GM12878 (cell line): Measurements from ENCODE around the gene PXT1. TPM values are rescaled to one million over a fixed set of nuclear protein-coding genes. Genes with fewer than 3 reads are reported as not detected.

Experiments used
- ATAC-seq: fragments of 200-7000 bp; cut with Tn5 transposase; 3 replicates; pipeline ENCODE4 v1.9.1; 2020; ENCODE audit warnings: mild to moderate bottlenecking, moderate library complexity
- BruUV-seq: library from RNA; stranded (reverse); fragments of 400-500 nt; replicated peaks from 2 replicates; lab custom pipeline; 2021; lab: Mats Ljungman, UMichigan
- CTCF ChIA-PET: fragments of 300-600 bp; sonication (Branson Sonifier 250); formaldehyde crosslinking; extraction: SDS; loops from one replicate; lab custom pipeline; 2021; ENCODE audit warnings: inconsistent platforms; lab: Yijun Ruan, JAX
- POLR2A ChIA-PET: fragments of 350-600 bp; formaldehyde crosslinking; extraction: SDS; loops from one replicate; lab custom pipeline; 2021; ENCODE audit warnings: inconsistent platforms; lab: Charles Lee
- RAD21 ChIA-PET: fragments of 300-600 bp; sonication (Branson Sonifier 250); formaldehyde crosslinking; loops from one replicate; lab custom pipeline; 2023; ENCODE audit warnings: antibody characterized with exemption; ENCODE audit not compliant: unreplicated experiment; lab: Charles Lee
- SMC1A ChIA-PET: fragments of 300-600 bp; sonication (Branson Sonifier 250); formaldehyde crosslinking; loops from one replicate; lab custom pipeline; 2023; ENCODE audit not compliant: unreplicated experiment, uncharacterized antibody; lab: Charles Lee
- DNase-seq: peaks from one replicate; pipeline ENCODE4 v3.0.0-alpha.2; 2011; ENCODE audit warnings: low read depth, low spot score
- FAIRE-seq: peaks from 3 replicates; lab custom pipeline; 2011; peaks lifted over from hg19 to GRCh38; lab: Jason Lieb, UNC
- H2AFZ ChIP-seq: 2 replicates; pipeline ENCODE4 v1.6.0; 2011; ENCODE audit warnings: low read depth, low read length, control low read depth; ENCODE audit not compliant: control insufficient read depth
- H3K27ac ChIP-seq: 2 replicates; pipeline ENCODE4 v1.5.1; 2011; ENCODE audit warnings: control low read depth; ENCODE audit not compliant: control insufficient read depth, insufficient read depth
- H3K27me3 ChIP-seq, 2 experiments: replicated peaks in 1 of 2; 2 replicates each; pipeline versions ENCODE4 v1.6.0 to v1.6.1; 2011; ENCODE audit warnings: low read length in 1 of 2; ENCODE audit not compliant: control insufficient read depth in 2 of 2, insufficient read depth in 2 of 2
- H3K36me3 ChIP-seq, 2 experiments: 2 replicates each; pipeline ENCODE4 v1.5.1; 2011; ENCODE audit warnings: low read length in 1 of 2; ENCODE audit not compliant: control insufficient read depth in 2 of 2, insufficient read depth in 2 of 2
- H3K4me1 ChIP-seq: 2 replicates; pipeline ENCODE4 v1.6.1; 2011; ENCODE audit warnings: mild to moderate bottlenecking, low read length, moderate library complexity, mixed read lengths; ENCODE audit not compliant: control insufficient read depth, insufficient read depth
- H3K4me2 ChIP-seq: 2 replicates; pipeline ENCODE4 v1.6.0; 2011; ENCODE audit warnings: control low read depth; ENCODE audit not compliant: control insufficient read depth, insufficient read depth
- H3K4me3 ChIP-seq: fragments of 200-600 bp; sonication (generic); 2 replicates; pipeline ENCODE4 v1.5.1; 2016
- H3K79me2 ChIP-seq: 2 replicates; pipeline ENCODE4 v1.6.0; 2011; ENCODE audit warnings: low read length; ENCODE audit not compliant: control insufficient read depth, insufficient read depth
- H3K9ac ChIP-seq: 2 replicates; pipeline ENCODE4 v1.8.0; 2011; ENCODE audit warnings: low read length, control low read depth, mixed read lengths; ENCODE audit not compliant: control insufficient read depth, insufficient read depth
- H3K9me3 ChIP-seq: replicated peaks from 3 replicates; pipeline ENCODE4 v1.5.1; 2011; ENCODE audit warnings: mild to moderate bottlenecking, low read length; ENCODE audit not compliant: control insufficient read depth, insufficient read depth
- H4K20me1 ChIP-seq: 2 replicates; pipeline ENCODE4 v1.6.0; 2011; ENCODE audit not compliant: control insufficient read depth, insufficient read depth
- ATF3 ChIP-seq: IDR thresholded peaks from 2 replicates; pipeline ENCODE4 v1.6.1; 2011; ENCODE audit warnings: low read depth, mild to moderate bottlenecking, low read length, moderate library complexity, borderline replicate concordance; ENCODE audit errors: extremely low read depth
- BCL3 ChIP-seq: IDR thresholded peaks from 2 replicates; pipeline ENCODE4 v1.6.1; 2011; ENCODE audit warnings: borderline replicate concordance, low read depth, mild to moderate bottlenecking, moderate library complexity, low read length; ENCODE audit not compliant: insufficient read depth, poor library complexity, severe bottlenecking
- CBX3 ChIP-seq: fragments of 200-600 bp; sonication (generic); IDR thresholded peaks from 2 replicates; pipeline ENCODE4 v1.6.1; 2016; ENCODE audit warnings: low read depth, borderline replicate concordance
- MYB ChIP-seq: fragments of 150-350 bp; IDR thresholded peaks from 2 replicates; pipeline ENCODE4 v1.6.1; 2014; ENCODE audit warnings: mild to moderate bottlenecking, low read depth, low read length, borderline replicate concordance
- WGBS: methylation state at CpG from one replicate; pipeline ENCODE4 v1.1.6; 2016; ENCODE audit warnings: low lambda C conversion rate; ENCODE audit not compliant: insufficient replicate concordance, insufficient coverage; ENCODE audit errors: missing lambda C conversion rate; 5-methylcytosine and 5-hydroxymethylcytosine counted together
- in situ Hi-C: fragments of 300-500 bp; cut with MboI; formaldehyde crosslinking; loops from 9 replicates; pipeline ENCODE4 v1.14.3; 2018; ENCODE audit warnings: mixed read lengths
- intact Hi-C: fragments of 100-400 bp; cut with micrococcal nuclease; formaldehyde crosslinking; loops from one replicate; pipeline ENCODE4 v1.14.2; 2022; ENCODE audit not compliant: unreplicated experiment
- polyA plus RNA-seq, 11 experiments: library from polyadenylated mRNA; depleted of rRNA in 4 of 11; unstranded in 6 of 11; stranded (reverse) in 5 of 11; fragments of >200 nt; fragmentation: Nextera tagmentation in 4 of 11; fragmentation: Illumina TruSeq in 1 of 11; extraction: Ambion mirVana in 4 of 11; extraction: Trizol in 1 of 11; gene quantifications; 1 replicate in 1 of 11; 2 replicates in 10 of 11; pipeline versions ENCODE4 v1.2.1 to v1.2.3, GENCODE V29; 2011 to 2016; ENCODE audit warnings: inconsistent platforms in 2 of 11, missing spikeins in 2 of 11, low read depth in 1 of 11
- total RNA-seq, 4 experiments: library from RNA; depleted of rRNA in 3 of 4; stranded (reverse); fragments of >200 nt in 3 of 4; fragmentation: Illumina TruSeq in 1 of 4; extraction: Trizol in 1 of 4; gene quantifications; 2 replicates each; pipeline versions ENCODE4 v1.2.1 to v1.2.3, GENCODE V29; 2013 to 2021
- TF ChIP-seq, protein P1 (sequence below): fragments of 450-650 bp; formaldehyde crosslinking; IDR thresholded peaks from 2 replicates; pipeline ENCODE4 v1.5.0; 2022; ENCODE audit warnings: mild to moderate bottlenecking, missing genetic modification characterization
- TF ChIP-seq, protein P2 (sequence below): fragments of 450-650 bp; IDR thresholded peaks from 2 replicates; pipeline ENCODE4 v1.6.1; 2017; ENCODE audit warnings: mild to moderate bottlenecking, moderate library complexity

PXT1 gene
- total and polyA plus RNA-seq, 10 of the 15 experiments (the other 5 are each of a cell fraction or from before 2014, with no cell fraction given): 0.27 to 2.9 (median 0.50) TPM

- Histone ChIP-seq H3K4me3 (no peak overlapping the region), H2AFZ (no peak overlapping the region), H4K20me1 (no peaks in the 10 kb centered on the region), H3K4me1 (peaks cover 15% of the 10 kb centered on the region), H3K9ac (no peak overlapping the region), H3K79me2 (no peaks in the 10 kb centered on the region), H3K36me3 (no peaks in the 10 kb centered on the region), H3K27me3 (no peaks in the 10 kb centered on the region), H3K4me2 (no peak overlapping the region), H3K9me3 (no peaks in the 10 kb centered on the region), H3K27ac (no peak overlapping the region)
- no peak for ATAC-seq
- DNase-seq: no peak
- ChIA-PET CTCF (interaction anchor here (0.6 to 1.6 kb wide), 6 partner anchors 13 to 185 kb away, joined by 3 to 6 read pairs (median 3); no protein-coding TSS in a partner anchor), RAD21 (interaction anchor here (0.8 to 2.6 kb wide), 3 partner anchors 11 to 150 kb away, joined by 3 to 8 read pairs (median 5); no protein-coding TSS in a partner anchor), SMC1A (interaction anchor here (1.3 kb wide), 1 partner anchor 185 kb away, joined by 5 read pairs; no protein-coding TSS in a partner anchor), POLR2A (interaction anchor here (1.0 to 4.5 kb wide), 3 partner anchors 11 to 149 kb away, joined by 3 to 19 read pairs (median 4); no protein-coding TSS in a partner anchor)
- intact Hi-C loops: no loop called here
- in situ Hi-C loops: no loop called here
- no peak for FAIRE-seq
- TF ChIP-seq MYB (no peak), ATF3 (no peak), BCL3 (no peak), CBX3 (no peak)
- TF ChIP-seq, protein P1, sequence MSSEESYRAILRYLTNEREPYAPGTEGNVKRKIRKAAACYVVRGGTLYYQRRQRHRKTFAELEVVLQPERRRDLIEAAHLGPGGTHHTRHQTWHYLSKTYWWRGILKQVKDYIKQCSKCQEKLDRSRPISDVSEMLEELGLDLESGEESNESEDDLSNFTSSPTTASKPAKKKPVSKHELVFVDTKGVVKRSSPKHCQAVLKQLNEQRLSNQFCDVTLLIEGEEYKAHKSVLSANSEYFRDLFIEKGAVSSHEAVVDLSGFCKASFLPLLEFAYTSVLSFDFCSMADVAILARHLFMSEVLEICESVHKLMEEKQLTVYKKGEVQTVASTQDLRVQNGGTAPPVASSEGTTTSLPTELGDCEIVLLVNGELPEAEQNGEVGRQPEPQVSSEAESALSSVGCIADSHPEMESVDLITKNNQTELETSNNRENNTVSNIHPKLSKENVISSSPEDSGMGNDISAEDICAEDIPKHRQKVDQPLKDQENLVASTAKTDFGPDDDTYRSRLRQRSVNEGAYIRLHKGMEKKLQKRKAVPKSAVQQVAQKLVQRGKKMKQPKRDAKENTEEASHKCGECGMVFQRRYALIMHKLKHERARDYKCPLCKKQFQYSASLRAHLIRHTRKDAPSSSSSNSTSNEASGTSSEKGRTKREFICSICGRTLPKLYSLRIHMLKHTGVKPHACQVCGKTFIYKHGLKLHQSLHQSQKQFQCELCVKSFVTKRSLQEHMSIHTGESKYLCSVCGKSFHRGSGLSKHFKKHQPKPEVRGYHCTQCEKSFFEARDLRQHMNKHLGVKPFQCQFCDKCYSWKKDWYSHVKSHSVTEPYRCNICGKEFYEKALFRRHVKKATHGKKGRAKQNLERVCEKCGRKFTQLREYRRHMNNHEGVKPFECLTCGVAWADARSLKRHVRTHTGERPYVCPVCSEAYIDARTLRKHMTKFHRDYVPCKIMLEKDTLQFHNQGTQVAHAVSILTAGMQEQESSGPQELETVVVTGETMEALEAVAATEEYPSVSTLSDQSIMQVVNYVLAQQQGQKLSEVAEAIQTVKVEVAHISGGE (CRISPR knock-in tag): no peak
- TF ChIP-seq, protein P2, sequence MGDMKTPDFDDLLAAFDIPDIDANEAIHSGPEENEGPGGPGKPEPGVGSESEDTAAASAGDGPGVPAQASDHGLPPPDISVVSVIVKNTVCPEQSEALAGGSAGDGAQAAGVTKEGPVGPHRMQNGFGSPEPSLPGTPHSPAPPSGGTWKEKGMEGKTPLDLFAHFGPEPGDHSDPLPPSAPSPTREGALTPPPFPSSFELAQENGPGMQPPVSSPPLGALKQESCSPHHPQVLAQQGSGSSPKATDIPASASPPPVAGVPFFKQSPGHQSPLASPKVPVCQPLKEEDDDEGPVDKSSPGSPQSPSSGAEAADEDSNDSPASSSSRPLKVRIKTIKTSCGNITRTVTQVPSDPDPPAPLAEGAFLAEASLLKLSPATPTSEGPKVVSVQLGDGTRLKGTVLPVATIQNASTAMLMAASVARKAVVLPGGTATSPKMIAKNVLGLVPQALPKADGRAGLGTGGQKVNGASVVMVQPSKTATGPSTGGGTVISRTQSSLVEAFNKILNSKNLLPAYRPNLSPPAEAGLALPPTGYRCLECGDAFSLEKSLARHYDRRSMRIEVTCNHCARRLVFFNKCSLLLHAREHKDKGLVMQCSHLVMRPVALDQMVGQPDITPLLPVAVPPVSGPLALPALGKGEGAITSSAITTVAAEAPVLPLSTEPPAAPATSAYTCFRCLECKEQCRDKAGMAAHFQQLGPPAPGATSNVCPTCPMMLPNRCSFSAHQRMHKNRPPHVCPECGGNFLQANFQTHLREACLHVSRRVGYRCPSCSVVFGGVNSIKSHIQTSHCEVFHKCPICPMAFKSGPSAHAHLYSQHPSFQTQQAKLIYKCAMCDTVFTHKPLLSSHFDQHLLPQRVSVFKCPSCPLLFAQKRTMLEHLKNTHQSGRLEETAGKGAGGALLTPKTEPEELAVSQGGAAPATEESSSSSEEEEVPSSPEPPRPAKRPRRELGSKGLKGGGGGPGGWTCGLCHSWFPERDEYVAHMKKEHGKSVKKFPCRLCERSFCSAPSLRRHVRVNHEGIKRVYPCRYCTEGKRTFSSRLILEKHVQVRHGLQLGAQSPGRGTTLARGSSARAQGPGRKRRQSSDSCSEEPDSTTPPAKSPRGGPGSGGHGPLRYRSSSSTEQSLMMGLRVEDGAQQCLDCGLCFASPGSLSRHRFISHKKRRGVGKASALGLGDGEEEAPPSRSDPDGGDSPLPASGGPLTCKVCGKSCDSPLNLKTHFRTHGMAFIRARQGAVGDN: no peak
- 100% methylated on average over 2 of the region's 2 CpGs for WGBS
- no TSS peak for BruUV-seq
Observed at GRCh38 chr6:36430351-36430750, 12.3 kb downstream of the PXT1 start.
